NB4 (cell line): ENCODE measurements around the gene GRIK4.

Experiments
- DNase-seq: peaks from one replicate; pipeline ENCODE4 v3.0.0; 2010; ENCODE audit warnings: low read depth
- H3K4me3 ChIP-seq: one replicate; pipeline ENCODE4 v1.5.1; 2011; ENCODE audit warnings: mild to moderate bottlenecking, low read depth, low read length, moderate library complexity
- MAX ChIP-seq: IDR thresholded peaks from 2 replicates; pipeline ENCODE4 v1.6.1; 2011; ENCODE audit warnings: low read depth, low read length
- MYC ChIP-seq: IDR thresholded peaks from 2 replicates; pipeline ENCODE4 v1.6.1; 2011; ENCODE audit warnings: low read depth, low read length
- POLR2A ChIP-seq: IDR thresholded peaks from 2 replicates; pipeline ENCODE4 v1.6.1; 2011; ENCODE audit warnings: mild to moderate bottlenecking; ENCODE audit not compliant: insufficient read length; ENCODE audit errors: extremely low read depth
- TF ChIP-seq, protein P1 (sequence below): IDR thresholded peaks from one replicate; pipeline ENCODE4 v1.5.1; 2012; ENCODE audit warnings: low read depth, low read length

Gene GRIK4

DNA sequence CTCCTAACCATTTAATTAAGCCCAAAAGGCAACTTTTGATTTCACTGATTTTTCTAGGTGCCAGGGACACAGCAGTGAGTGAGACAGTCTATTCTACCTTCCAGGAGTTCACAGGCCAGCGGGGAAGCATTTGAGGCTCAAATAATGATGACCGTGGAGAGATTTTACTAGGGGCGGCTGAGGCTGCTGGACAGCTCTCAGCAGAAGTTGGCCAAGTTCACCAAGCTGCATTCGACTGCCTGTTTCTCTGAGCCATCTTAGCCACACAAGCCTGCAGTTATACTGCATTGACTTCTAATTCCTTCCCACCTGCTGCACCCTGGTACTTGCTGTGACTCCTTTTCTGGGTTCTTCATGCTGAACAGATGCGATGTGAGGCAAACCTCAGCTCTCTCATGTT lies 343.4 kb downstream of the GRIK4 start:
- H3K4me3 ChIP-seq: no peak overlapping the region
- TF ChIP-seq MAX (no peak), POLR2A (no peak), MYC (no peak)
- TF ChIP-seq, protein P1, sequence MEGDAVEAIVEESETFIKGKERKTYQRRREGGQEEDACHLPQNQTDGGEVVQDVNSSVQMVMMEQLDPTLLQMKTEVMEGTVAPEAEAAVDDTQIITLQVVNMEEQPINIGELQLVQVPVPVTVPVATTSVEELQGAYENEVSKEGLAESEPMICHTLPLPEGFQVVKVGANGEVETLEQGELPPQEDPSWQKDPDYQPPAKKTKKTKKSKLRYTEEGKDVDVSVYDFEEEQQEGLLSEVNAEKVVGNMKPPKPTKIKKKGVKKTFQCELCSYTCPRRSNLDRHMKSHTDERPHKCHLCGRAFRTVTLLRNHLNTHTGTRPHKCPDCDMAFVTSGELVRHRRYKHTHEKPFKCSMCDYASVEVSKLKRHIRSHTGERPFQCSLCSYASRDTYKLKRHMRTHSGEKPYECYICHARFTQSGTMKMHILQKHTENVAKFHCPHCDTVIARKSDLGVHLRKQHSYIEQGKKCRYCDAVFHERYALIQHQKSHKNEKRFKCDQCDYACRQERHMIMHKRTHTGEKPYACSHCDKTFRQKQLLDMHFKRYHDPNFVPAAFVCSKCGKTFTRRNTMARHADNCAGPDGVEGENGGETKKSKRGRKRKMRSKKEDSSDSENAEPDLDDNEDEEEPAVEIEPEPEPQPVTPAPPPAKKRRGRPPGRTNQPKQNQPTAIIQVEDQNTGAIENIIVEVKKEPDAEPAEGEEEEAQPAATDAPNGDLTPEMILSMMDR: no peak
- DNase-seq: no peak

- DNase-seq: no peak
- no peak overlapping the region for H3K4me3 ChIP-seq
- TF ChIP-seq, protein P1: no peak
- TF ChIP-seq MAX (no peak), MYC (no peak), POLR2A (no peak)
These were observed 346.0 kb downstream of the GRIK4 start for GRCh38 chr11:120857508-120857907.

DNA sequence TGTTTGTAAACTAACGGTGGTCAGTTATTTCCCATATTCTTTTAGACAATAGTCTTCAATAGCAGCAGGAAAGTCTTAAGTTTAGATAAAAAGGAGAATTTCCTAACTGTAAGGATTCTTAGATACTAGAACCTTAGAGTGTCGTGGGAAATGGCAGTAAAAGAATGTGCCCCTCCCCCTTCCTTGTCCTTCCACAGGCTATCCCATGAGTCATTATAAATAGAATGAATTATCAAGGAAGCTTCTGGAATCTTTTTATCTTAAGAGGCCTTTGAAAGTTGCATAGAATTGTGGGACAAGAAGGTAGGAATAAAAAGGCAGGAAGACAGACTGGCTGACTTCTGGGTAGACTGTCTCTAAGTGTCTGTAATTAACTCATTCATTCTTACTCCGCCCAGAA lies 347.2 kb downstream of the GRIK4 start:
- no peak for DNase-seq
- TF ChIP-seq, protein P1: no peak
- no peak for TF ChIP-seq POLR2A
- no peak for TF ChIP-seq MAX
- TF ChIP-seq MYC: no peak
- H3K4me3 ChIP-seq: no peak overlapping the region

DNA sequence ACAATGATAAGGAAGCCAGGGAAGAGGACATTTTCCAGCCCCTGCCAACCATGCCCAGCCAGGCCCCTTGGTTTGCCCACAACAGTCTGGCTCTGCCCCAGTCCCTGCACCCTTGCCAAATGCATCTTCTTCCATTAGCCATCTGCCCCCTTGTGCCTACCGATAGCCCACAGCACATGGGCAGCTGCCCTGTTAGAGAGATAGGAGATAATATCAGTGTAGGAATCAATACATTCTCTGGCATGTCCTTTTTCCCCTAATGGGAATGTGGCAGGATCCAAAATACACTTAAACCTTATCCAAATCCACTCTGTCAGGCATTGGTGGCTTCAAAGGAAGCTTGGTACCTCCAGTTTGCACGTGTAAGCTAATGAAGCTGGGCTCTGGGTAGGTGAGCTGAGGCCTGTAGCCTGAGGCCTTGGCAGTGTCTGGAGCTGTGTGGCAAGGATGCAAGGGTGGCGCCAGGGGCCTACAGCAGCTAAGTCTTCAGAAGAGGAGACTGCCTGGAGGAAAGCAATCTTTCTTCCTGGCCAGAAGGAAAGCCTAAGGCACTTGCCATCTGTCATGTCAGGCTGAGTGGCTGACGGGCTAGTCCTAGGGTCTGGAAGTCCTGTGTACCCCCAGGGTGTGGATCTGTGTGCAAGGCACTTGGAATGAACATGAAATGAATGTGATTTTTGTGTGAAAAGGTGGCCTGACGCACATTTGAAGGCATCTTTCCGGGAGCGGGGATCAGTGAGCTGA lies 348.2 kb downstream of the GRIK4 start:
- TF ChIP-seq POLR2A: no peak
- TF ChIP-seq MYC: no peak
- no peak for TF ChIP-seq MAX
- TF ChIP-seq, protein P1: no peak
- DNase-seq: no peak
- H3K4me3 ChIP-seq: no peak overlapping the region

- TF ChIP-seq MAX (no peak), MYC (no peak), POLR2A (no peak)
- TF ChIP-seq, protein P1: no peak
- DNase-seq: no peak
- no peak overlapping the region for H3K4me3 ChIP-seq
These were observed 351.8 kb downstream of the GRIK4 start for GRCh38 chr11:120863359-120863758.

DNA sequence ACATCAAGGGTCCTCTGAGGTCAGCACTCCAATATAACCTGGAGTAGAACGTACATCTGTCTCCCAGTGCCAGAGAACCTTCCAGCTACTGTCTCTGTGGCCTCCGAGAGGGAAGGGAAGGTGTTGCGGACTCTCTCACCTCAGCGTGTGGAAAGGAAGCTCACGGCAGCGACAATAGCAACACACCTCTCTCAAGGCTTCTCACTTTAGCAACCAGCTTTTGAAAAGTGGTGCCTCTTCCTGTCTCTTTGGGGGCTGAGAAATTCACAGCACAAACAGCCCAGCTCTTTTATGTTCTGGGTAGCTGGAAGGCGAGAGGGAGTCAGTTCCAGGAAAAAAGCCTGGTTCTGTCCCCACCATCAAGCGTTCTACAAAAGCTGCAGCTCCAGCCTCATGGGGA lies 355.5 kb downstream of the GRIK4 start:
- DNase-seq: no peak
- no peak overlapping the region for H3K4me3 ChIP-seq
- TF ChIP-seq, protein P1: no peak
- TF ChIP-seq MYC (no peak), MAX (no peak), POLR2A (no peak)
